Large intestine (tissue), 3 donors: ENCODE data around the gene CLSTN2. TPM values are rescaled to one million over a fixed set of nuclear protein-coding genes. Genes with fewer than 3 reads are reported as not detected.

Experiments used
- DNase-seq, 2 donors: peaks; one replicate each; pipeline versions ENCODE4 v3.0.0 to v3.0.0-alpha.2; 2013
- H3K27ac ChIP-seq: one replicate; pipeline ENCODE4 v1.5.1; 2013; ENCODE audit warnings: low read length
- H3K27me3 ChIP-seq: 2 replicates; pipeline ENCODE4 v1.6.1; 2013; ENCODE audit warnings: low read length; ENCODE audit not compliant: control insufficient read depth, insufficient read depth
- H3K36me3 ChIP-seq: 2 replicates; pipeline ENCODE4 v1.6.1; 2013; ENCODE audit warnings: low read length; ENCODE audit not compliant: control insufficient read depth, insufficient read depth
- H3K4me1 ChIP-seq: one replicate; pipeline ENCODE4 v1.6.1; 2013; ENCODE audit warnings: low read length; ENCODE audit not compliant: control insufficient read depth, insufficient read depth
- H3K4me3 ChIP-seq: one replicate; pipeline ENCODE4 v1.5.1; 2013; ENCODE audit warnings: low read length
- H3K9me3 ChIP-seq: one replicate; pipeline ENCODE4 v1.6.1; 2013; ENCODE audit warnings: mild to moderate bottlenecking, low read depth, low read length, moderate library complexity; ENCODE audit not compliant: control insufficient read depth
- WGBS: methylation state at CpG from one replicate; pipeline ENCODE4 v1.1.5; 2013; ENCODE audit warnings: low lambda C conversion rate; ENCODE audit not compliant: insufficient coverage; 5-methylcytosine and 5-hydroxymethylcytosine counted together
- polyA plus RNA-seq: library from polyadenylated mRNA; unstranded; fragments of 120-200 nt; gene quantifications from one replicate; pipeline ENCODE4 v1.2.1, GENCODE V29; 2013

Gene CLSTN2
- polyA plus RNA-seq, 1 donor = 1.8 TPM

DNA sequence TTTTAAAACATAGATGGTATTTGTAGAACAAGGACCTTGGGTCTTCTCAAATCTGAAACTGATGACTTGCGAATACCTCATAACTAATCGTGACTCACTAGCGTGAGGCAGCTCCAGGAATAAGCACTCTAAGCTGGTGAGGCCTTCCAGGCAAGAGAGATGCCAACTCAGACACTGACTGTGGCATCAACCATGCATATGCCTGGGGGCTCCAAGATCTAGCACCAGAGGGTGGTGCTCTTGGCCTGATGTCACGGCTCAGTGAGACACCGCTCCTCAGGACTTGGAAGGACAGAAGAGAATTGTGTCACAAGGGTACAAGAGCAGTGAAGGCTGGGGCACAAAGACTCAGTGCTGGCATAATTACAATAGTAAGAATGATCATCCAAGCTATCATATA, 617.9 kb downstream of the CLSTN2 start:
- H3K27me3 ChIP-seq = no peaks in the 10 kb centered on the region
- no peak overlapping the region for H3K27ac ChIP-seq
- no CpG with 5 or more reads among the region's 5 CpGs for WGBS
- H3K36me3 ChIP-seq = no peaks in the 10 kb centered on the region
- H3K4me3 ChIP-seq = no peak overlapping the region
- DNase-seq = no peak
- no peaks in the 10 kb centered on the region for H3K9me3 ChIP-seq
- no peaks in the 10 kb centered on the region for H3K4me1 ChIP-seq

DNA sequence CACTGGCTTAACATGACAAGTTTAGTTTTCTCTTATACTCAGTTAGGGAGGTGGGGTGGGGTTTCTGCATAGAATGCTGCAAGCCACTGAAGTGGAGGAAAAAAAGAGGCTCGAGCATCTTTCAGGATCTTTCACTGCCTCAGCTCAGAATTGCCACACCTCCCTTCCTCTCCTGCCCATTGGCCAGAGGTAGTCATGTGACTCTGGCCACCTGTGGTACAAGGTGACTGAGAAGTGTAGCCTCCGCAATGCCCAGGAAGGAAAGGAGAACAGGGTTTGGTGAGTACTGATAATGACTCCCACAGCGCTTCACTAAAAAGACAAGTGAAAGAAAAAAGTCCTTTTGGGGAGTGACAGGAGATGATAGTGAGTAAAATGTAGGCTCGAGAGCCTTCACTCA, 618.6 kb downstream of the CLSTN2 start:
- no peak for DNase-seq
- Histone ChIP-seq H3K4me1 (no peaks in the 10 kb centered on the region), H3K36me3 (no peaks in the 10 kb centered on the region), H3K9me3 (no peaks in the 10 kb centered on the region), H3K27me3 (no peaks in the 10 kb centered on the region), H3K4me3 (no peak overlapping the region), H3K27ac (no peak overlapping the region)
- 60% methylated on average over 1 of the region's 4 CpGs for WGBS

DNA sequence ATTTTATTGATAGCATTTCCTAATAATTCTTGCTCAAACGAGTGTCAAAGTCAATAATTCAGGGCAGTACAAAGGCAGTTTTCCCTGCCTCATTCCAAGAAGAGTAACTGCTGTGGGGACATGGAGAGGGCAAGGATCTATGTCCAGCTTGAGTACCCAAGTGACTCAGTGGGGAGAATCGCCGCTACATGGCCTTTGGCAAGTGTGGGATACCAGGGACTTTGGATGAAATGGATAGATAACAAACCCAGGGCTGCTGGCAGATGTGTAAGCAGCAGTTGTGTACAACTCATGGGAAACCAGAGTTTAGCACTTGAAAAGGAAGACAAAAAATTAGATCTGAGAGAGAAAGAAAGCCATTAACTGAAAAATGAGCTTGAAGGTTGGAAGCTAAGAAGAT, 620.7 kb downstream of the CLSTN2 start:
- no peak overlapping the region for H3K4me3 ChIP-seq
- DNase-seq = no peak
- no peaks in the 10 kb centered on the region for H3K27me3 ChIP-seq
- H3K36me3 ChIP-seq = no peaks in the 10 kb centered on the region
- WGBS = no CpG with 5 or more reads among the region's 3 CpGs
- no peak overlapping the region for H3K27ac ChIP-seq
- H3K4me1 ChIP-seq = no peaks in the 10 kb centered on the region
- H3K9me3 ChIP-seq = no peaks in the 10 kb centered on the region

DNA sequence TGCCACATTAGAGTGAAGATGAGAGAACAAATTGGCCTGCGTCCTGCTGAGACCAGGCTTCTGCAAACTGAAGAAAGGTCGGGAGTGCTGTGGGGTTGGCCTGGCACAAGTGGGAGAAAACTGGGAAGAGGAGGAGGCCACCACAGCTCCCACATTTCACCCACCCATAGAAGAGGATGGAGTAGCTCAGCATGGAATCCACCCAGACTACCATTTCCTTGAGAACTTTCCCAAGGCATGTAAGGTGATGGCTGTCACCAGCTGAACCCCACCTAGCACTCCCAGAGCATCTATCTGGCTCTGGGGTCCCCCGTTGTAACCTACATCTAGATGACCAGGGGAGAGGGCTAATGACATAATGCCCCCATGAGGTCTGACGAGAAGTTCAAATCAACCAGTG, 622.5 kb downstream of the CLSTN2 start:
- no CpG with 5 or more reads among the region's 4 CpGs for WGBS
- Histone ChIP-seq H3K4me3 (no peak overlapping the region), H3K27me3 (no peaks in the 10 kb centered on the region), H3K4me1 (no peaks in the 10 kb centered on the region), H3K36me3 (no peaks in the 10 kb centered on the region), H3K27ac (no peak overlapping the region), H3K9me3 (no peaks in the 10 kb centered on the region)
- DNase-seq = no peak

DNA sequence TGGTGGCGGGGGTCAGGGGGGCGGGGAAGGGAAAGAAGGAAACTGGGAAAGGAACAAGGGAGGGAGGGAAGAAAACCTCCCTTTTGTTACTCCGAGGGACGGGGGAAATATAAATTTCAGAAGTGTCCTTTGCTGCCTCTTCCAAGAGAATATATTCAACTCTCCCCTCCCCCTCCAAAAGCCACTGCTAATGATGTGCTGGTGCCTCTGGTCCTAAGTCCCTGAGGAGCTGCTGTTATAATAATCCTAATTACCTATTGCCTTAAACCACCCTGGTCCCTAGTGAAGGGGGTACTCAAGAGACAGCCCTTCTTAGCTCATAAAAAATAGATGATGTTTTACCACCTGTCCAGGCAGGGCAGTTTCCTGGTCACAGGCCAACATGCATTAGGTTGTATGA, 624.6 kb downstream of the CLSTN2 start:
- no peaks in the 10 kb centered on the region for H3K36me3 ChIP-seq
- no peak for DNase-seq
- no peaks in the 10 kb centered on the region for H3K9me3 ChIP-seq
- H3K27ac ChIP-seq = no peak overlapping the region
- no peaks in the 10 kb centered on the region for H3K4me1 ChIP-seq
- H3K27me3 ChIP-seq = no peaks in the 10 kb centered on the region
- WGBS = 80% methylated on average over 1 of the region's 4 CpGs
- H3K4me3 ChIP-seq = no peak overlapping the region

DNA sequence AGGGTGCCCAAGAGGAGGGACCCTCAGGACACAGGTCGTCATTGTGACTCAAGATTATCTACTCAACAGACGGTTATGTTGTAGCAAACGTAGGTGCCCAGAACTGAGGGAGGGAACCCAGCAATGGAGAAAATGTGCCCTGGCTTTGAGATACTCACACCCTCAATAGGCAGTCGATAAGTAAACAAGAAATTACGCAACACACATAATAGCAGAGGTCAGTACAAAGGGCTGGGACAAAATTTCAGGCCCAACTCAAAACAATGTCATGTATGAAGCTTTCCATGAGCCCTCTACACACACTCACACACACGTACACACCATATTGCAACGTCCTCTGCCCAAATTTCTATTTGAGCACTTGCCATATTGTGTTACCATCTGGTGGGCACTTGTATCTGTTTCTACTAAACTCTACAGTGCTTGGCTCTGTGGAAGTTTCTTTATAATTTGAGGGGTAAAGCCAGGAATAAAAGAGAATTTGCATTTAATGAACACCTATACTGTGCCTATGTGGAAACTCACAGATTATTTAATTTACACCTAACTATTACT, 628.3 kb downstream of the CLSTN2 start:
- Histone ChIP-seq H3K4me3 (no peak overlapping the region), H3K9me3 (no peaks in the 10 kb centered on the region), H3K36me3 (no peaks in the 10 kb centered on the region), H3K27me3 (no peaks in the 10 kb centered on the region), H3K4me1 (no peaks in the 10 kb centered on the region), H3K27ac (no peak overlapping the region)
- DNase-seq = no peak
- WGBS = no CpG with 5 or more reads among the region's 7 CpGs

DNA sequence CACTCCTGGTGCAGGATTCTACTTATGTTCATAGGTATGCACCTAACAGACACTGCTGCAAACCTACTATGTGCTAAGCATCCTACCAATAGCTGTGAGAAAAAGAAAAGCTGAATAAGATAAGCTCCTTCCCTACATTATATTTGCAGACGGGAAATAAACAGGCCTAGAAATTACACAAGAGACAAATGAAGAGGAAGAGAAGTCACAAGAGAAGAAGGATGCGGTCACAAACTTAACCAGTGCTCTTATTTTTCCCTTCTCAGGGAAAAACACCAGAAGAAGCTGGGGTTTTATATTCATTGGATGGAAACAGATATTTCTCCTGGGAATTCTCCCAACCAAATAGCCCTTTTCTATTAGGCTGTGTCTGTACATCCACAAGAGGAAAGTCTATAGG, 633.1 kb downstream of the CLSTN2 start:
- 75% methylated on average over 2 of the region's 2 CpGs for WGBS
- Histone ChIP-seq H3K9me3 (no peaks in the 10 kb centered on the region), H3K4me3 (no peak overlapping the region), H3K4me1 (no peaks in the 10 kb centered on the region), H3K27ac (no peak overlapping the region), H3K27me3 (no peaks in the 10 kb centered on the region), H3K36me3 (no peaks in the 10 kb centered on the region)
- DNase-seq = no peak

DNA sequence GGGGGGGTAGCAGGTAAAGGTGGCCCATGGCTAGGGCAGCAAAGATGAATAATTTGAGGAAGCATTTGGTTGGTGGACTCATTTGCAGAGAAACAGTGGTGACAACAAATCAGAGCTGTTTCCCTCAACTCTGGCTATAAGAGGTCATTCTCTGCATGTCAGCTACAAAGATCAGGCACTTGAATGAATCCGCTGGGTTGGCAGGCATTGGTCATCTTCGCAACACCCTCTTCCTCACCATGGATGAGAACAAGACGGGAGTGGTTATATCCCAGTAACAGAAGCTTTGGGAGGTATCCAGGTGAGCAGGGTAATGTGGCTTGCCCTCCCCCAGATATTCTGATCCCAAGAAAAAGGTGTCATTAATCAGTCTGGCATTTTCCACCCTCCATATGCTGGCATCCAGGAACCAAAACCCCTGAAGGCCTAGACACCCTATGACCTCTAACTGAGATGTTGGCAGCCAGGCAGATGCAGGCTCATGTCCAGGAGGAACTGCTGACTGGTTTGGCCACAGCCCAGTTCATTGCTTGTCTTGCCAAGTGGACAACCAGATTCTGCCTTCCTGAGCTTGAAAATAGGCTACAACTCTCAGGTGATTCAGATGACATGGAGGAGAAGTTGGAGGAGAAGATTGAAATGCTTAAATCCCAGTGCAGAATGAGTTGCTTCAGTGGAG, 634.0 kb downstream of the CLSTN2 start:
- Histone ChIP-seq H3K4me1 (no peaks in the 10 kb centered on the region), H3K9me3 (no peaks in the 10 kb centered on the region), H3K36me3 (no peaks in the 10 kb centered on the region), H3K27ac (no peak overlapping the region), H3K27me3 (no peaks in the 10 kb centered on the region), H3K4me3 (no peak overlapping the region)
- no CpG with 5 or more reads among the region's 3 CpGs for WGBS
- no peak for DNase-seq

DNA sequence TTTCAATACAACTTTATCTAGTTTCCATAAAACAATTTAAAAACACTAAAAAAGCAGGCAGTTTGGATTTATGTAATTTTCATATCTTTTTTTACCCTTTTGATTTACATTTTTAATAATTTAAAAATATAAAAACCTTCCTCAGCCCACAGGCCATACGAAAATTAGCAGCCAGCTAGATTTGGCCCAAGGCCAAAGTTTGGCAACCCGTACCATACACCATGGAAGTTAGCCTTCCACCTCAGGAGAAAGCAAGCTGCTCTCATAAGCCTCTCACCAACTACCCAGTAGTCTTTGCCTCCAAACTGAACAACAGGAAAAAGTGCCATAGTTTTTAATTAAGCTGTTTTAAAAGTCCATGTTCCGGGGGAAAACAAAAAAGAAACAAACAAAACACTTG, 635.6 kb downstream of the CLSTN2 start:
- Histone ChIP-seq H3K4me3 (no peak overlapping the region), H3K4me1 (no peaks in the 10 kb centered on the region), H3K27me3 (no peaks in the 10 kb centered on the region), H3K9me3 (no peaks in the 10 kb centered on the region), H3K36me3 (no peaks in the 10 kb centered on the region), H3K27ac (no peak overlapping the region)
- no CpG with 5 or more reads among the region's 3 CpGs for WGBS
- DNase-seq = no peak

DNA sequence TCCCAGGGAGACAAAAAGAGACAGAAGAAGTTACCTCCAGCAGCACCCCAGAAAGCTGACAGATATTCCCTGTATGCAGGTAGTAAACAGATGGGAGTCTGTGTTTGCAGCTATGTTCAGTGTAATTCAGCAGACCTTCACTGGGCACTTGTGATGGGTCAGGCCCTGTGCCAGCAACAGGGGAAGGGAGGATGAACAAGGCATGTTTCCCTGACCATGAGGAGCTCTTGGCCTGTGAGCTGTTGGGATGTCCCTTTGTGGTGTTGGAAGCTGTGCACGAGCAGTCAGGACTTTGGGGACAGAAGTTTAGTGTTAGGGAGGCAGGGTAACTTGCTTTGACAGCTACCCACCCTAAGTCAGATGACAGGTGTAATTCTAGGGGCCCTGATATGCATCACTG, 636.9 kb downstream of the CLSTN2 start:
- no peaks in the 10 kb centered on the region for H3K9me3 ChIP-seq

DNA sequence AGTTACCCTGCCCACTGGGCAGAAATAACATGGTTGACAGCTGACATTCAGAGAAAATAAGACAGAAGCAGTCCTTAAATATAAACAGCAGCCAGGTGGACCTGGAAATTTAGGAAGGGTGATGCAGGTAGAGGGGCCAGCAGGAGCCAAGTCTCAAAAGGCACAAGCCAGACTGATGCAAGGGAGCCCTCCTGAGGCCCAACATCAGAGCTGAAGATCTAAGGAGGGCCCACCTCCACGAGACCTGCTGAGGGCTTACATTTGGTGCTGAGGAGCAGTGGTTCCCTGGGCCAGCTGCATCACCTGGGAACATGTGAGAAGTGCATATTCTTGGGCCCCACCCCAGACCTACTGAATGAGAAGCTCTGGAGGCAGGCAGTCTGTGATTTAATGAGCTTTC, 637.3 kb downstream of the CLSTN2 start:
- H3K4me3 ChIP-seq = no peak overlapping the region

More for the DNA sequence above, 636.9 kb downstream of the CLSTN2 start:
- Histone ChIP-seq H3K36me3 (no peaks in the 10 kb centered on the region), H3K27ac (no peak overlapping the region), H3K4me3 (no peak overlapping the region), H3K4me1 (no peaks in the 10 kb centered on the region), H3K27me3 (no peaks in the 10 kb centered on the region)
- DNase-seq = no peak
- no CpG with 5 or more reads among the region's 1 CpG for WGBS

More for the DNA sequence above, 637.3 kb downstream of the CLSTN2 start:
- H3K27ac ChIP-seq = no peak overlapping the region
- no peaks in the 10 kb centered on the region for H3K9me3 ChIP-seq
- WGBS = no CpG with 5 or more reads among the region's 1 CpG
- no peaks in the 10 kb centered on the region for H3K27me3 ChIP-seq
- H3K36me3 ChIP-seq = no peaks in the 10 kb centered on the region
- H3K4me1 ChIP-seq = no peaks in the 10 kb centered on the region
- no peak for DNase-seq
